Measurements from ENCODE around the gene TBX15. TPM values are rescaled to one million over a fixed set of nuclear protein-coding genes. Genes with fewer than 3 reads are reported as not detected.
"Not testable (repeated sequence)": the region's sequence is repeated elsewhere in the genome, so short reads cannot be mapped to it uniquely, and the experiment has no call there.

TBX15 gene
- total RNA-seq, 2 experiments from 2014 or later: not detected

- no peak for DNase-seq
- CTCF ChIA-PET: no interaction called here
- H3K36me3 Mint-ChIP-seq (ENCODE audit: low read depth): no peaks in the 10 kb centered on the region
- peaks cover 3% of the 10 kb centered on the region for H3K9me3 Mint-ChIP-seq
- POLR2A ChIA-PET: no interaction called here
- no peak overlapping the region for H3K27ac Mint-ChIP-seq
- H3K4me1 Mint-ChIP-seq: no peaks in the 10 kb centered on the region
- no peaks in the 10 kb centered on the region for H3K27me3 Mint-ChIP-seq
- H3K4me3 Mint-ChIP-seq: no peak overlapping the region
These were observed 54.9 kb downstream of the TBX15 start for GRCh38 chr1:118933051-118933781.

- Mint-ChIP-seq H3K27me3 (no peaks in the 10 kb centered on the region), H3K4me3 (no peak overlapping the region), H3K4me1 (no peaks in the 10 kb centered on the region), H3K27ac (no peak overlapping the region), H3K9me3 (peaks cover 3% of the 10 kb centered on the region), H3K36me3 (ENCODE audit: low read depth) (no peaks in the 10 kb centered on the region)
- ChIA-PET POLR2A (no interaction called here), CTCF (no interaction called here)
- DNase-seq: no peak
These were observed 56.3 kb downstream of the TBX15 start for GRCh38 chr1:118931876-118932275.

- CTCF ChIA-PET: no interaction called here
- no peak overlapping the region for H3K4me3 Mint-ChIP-seq
- H3K36me3 Mint-ChIP-seq (ENCODE audit: low read depth): no peaks in the 10 kb centered on the region
- H3K27ac Mint-ChIP-seq: no peak overlapping the region
- DNase-seq: no peak
- H3K27me3 Mint-ChIP-seq: no peaks in the 10 kb centered on the region
- H3K4me1 Mint-ChIP-seq: no peaks in the 10 kb centered on the region
- POLR2A ChIA-PET: no interaction called here
- peaks cover 3% of the 10 kb centered on the region for H3K9me3 Mint-ChIP-seq
These were observed 59.2 kb downstream of the TBX15 start for GRCh38 chr1:118928739-118929554.

DNA sequence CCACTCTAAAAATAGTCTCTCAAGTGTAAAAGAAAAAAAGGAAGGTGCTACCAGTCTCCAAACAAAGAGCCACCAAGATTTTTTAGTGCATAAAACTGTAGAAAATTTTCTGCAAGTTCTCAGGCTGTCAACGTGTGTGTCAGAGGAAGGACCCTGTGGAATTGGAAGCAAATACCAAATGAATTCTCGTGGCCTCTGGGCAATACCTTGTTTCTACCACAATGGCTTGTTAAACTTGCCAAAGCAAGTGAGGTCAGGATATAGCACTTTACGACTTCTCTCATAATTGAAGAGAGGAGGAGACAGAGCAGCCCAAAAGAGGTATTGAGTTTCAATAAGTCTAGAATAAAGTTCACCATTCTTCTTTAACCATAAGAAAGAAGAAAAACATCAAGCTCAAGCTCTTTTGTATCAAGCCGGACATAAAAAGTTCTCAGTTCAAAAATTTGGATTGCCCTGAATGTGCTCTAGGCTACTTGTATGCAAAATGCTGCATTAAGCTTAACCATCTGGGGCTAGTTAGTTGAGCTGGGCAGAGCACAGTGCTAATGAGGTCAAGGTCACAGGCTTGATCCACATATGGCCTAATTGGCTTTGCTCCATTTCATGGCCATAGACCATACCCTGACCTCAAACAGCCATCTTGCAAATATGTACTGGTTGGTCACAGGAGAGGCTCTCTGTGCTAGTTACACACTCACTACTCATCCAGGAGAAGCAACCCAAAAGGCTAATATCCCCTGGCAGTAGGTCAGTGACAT is 60.5 kb downstream of the TBX15 start:
- Mint-ChIP-seq H3K27ac (no peak overlapping the region), H3K9me3 (peaks cover 3% of the 10 kb centered on the region), H3K36me3 (ENCODE audit: low read depth) (no peaks in the 10 kb centered on the region), H3K4me1 (no peaks in the 10 kb centered on the region), H3K4me3 (no peak overlapping the region), H3K27me3 (no peaks in the 10 kb centered on the region)
- no peak for DNase-seq
- CTCF ChIA-PET: no interaction called here
- POLR2A ChIA-PET: no interaction called here

DNA sequence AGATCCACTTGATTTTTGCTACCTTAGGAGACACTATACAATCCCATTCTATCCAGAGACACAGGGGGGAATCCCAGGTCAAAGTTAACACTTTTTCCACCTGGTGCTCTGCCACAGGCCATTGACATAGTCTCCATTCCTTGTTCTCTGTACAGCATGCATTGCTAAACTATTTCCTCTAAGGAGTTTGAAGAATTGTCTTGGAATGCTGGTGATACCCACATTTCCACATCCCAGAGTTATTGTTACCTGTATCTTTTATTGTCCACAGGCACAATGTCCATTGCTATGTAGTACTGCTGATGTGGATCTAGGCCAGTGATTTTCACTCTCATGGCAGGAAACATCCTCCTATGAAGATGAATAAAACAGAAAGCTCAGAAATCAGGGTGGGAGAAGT is 61.9 kb downstream of the TBX15 start:
- Mint-ChIP-seq H3K27ac (no peak overlapping the region), H3K4me1 (no peaks in the 10 kb centered on the region), H3K27me3 (no peaks in the 10 kb centered on the region), H3K4me3 (no peak overlapping the region), H3K9me3 (peaks cover 3% of the 10 kb centered on the region), H3K36me3 (ENCODE audit: low read depth) (no peaks in the 10 kb centered on the region)
- no peak for DNase-seq
- CTCF ChIA-PET: no interaction called here
- POLR2A ChIA-PET: no interaction called here

GRCh38 chr1:118925651-118926050 is 62.5 kb downstream of the TBX15 start:
- no peaks in the 10 kb centered on the region for H3K27me3 Mint-ChIP-seq
- DNase-seq: no peak
- ChIA-PET POLR2A (no interaction called here), CTCF (no interaction called here)
- H3K4me1 Mint-ChIP-seq: no peaks in the 10 kb centered on the region
- H3K4me3 Mint-ChIP-seq: no peak overlapping the region
- H3K36me3 Mint-ChIP-seq (ENCODE audit: low read depth): no peaks in the 10 kb centered on the region
- H3K9me3 Mint-ChIP-seq: peaks cover 3% of the 10 kb centered on the region
- no peak overlapping the region for H3K27ac Mint-ChIP-seq

GRCh38 chr1:118923319-118923718 is 64.8 kb downstream of the TBX15 start:
- CTCF ChIA-PET: no interaction called here
- POLR2A ChIA-PET: no interaction called here

DNA sequence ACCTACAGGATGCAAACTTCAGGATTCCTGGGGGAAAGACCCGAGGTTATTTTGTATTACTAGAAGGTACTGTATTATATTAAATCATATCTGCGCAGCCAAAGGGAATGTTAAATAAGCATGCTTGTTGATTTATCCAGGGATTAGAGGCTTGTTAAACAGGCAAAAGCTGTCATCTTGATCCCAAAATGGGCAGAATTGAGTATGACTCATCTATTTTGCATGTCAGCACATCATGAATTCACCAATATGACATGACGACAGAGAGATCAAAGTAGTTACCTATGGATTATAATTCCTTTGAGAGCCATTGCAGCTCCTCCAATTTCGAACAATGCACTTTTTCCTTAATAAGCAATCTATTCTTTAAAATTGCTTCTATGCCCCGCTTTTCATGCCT is 66.1 kb downstream of the TBX15 start:
- Mint-ChIP-seq H3K27me3 (no peaks in the 10 kb centered on the region), H3K27ac (no peak overlapping the region), H3K36me3 (ENCODE audit: low read depth) (no peaks in the 10 kb centered on the region), H3K4me1 (no peaks in the 10 kb centered on the region), H3K4me3 (no peak overlapping the region), H3K9me3 (peaks cover 1% of the 10 kb centered on the region)
- POLR2A ChIA-PET: no interaction called here
- DNase-seq: no peak
- CTCF ChIA-PET: no interaction called here

More at GRCh38 chr1:118923319-118923718, 64.8 kb downstream of the TBX15 start:
- no peak overlapping the region for H3K4me3 Mint-ChIP-seq
- H3K36me3 Mint-ChIP-seq (ENCODE audit: low read depth): no peaks in the 10 kb centered on the region
- H3K27me3 Mint-ChIP-seq: no peaks in the 10 kb centered on the region
- no peaks in the 10 kb centered on the region for H3K4me1 Mint-ChIP-seq
- no peak overlapping the region for H3K27ac Mint-ChIP-seq
- no peak for DNase-seq
- H3K9me3 Mint-ChIP-seq: peaks cover 1% of the 10 kb centered on the region

DNA sequence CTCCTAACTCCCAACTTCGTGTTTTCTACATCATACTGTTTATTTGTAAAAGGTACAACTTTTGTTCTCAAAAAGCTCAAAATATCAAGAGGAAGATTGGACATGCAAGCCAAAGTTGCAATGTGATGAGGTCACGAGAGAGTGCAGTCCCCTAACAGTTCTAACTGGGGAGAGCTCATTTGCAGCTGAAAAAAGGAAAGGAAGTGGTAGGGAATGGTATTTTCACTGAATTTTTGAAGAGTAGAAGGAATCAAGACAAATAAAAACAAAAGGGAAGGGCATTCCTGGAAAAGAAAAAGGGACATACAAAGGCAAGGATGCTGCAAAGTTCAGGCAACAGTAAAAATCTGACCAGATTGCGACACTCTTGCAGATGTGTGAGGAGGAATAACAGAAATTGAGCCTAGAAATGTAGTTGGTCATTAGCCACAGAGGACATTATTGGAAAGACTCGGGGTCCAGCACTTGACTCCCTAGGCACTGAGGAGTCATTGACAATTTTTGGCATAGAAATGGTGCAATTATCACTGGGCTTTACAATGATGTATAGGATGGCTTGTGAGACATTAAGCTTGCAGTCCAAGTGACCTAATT is 67.9 kb downstream of the TBX15 start:
- H3K27ac Mint-ChIP-seq: no peak overlapping the region
- H3K9me3 Mint-ChIP-seq: peaks cover 4% of the 10 kb centered on the region
- no peak for DNase-seq
- POLR2A ChIA-PET: no interaction called here
- CTCF ChIA-PET: no interaction called here
- H3K4me3 Mint-ChIP-seq: no peak overlapping the region
- H3K27me3 Mint-ChIP-seq: no peaks in the 10 kb centered on the region
- H3K4me1 Mint-ChIP-seq: no peaks in the 10 kb centered on the region
- H3K36me3 Mint-ChIP-seq (ENCODE audit: low read depth): no peaks in the 10 kb centered on the region

- no peaks in the 10 kb centered on the region for H3K36me3 Mint-ChIP-seq (ENCODE audit: low read depth)
- no peaks in the 10 kb centered on the region for H3K27me3 Mint-ChIP-seq
- DNase-seq: no peak
- POLR2A ChIA-PET: no interaction called here
- H3K27ac Mint-ChIP-seq: no peak overlapping the region
- CTCF ChIA-PET: no interaction called here
- peaks cover 4% of the 10 kb centered on the region for H3K9me3 Mint-ChIP-seq
- H3K4me1 Mint-ChIP-seq: no peaks in the 10 kb centered on the region
- H3K4me3 Mint-ChIP-seq: no peak overlapping the region
These were observed 69.2 kb downstream of the TBX15 start for GRCh38 chr1:118918940-118919259.

GRCh38 chr1:118918230-118918939 is 69.8 kb downstream of the TBX15 start:
- ChIA-PET CTCF (no interaction called here), POLR2A (no interaction called here)
- H3K4me1 Mint-ChIP-seq: no peaks in the 10 kb centered on the region
- no peaks in the 10 kb centered on the region for H3K36me3 Mint-ChIP-seq (ENCODE audit: low read depth)
- H3K9me3 Mint-ChIP-seq: peaks cover 6% of the 10 kb centered on the region
- no peak for DNase-seq
- H3K27me3 Mint-ChIP-seq: no peaks in the 10 kb centered on the region
- no peak overlapping the region for H3K4me3 Mint-ChIP-seq
- no peak overlapping the region for H3K27ac Mint-ChIP-seq

DNA sequence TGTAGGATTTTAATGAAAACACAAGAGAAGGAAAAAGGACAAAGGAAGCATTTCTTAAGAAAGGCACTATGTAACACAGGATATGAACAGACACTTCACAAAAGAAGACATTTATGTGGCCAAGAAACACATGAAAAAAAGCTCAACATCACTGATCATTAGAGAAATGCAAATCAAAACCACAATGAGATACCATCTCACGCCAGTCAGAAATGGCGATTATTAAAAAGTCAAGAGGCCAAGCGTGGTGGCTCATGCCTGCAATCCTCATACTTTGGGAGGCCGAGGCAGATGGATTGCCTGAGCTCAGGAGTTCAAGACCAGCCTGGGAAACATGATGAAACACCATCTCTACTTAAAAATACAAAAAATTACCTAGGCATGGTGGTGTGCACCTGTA is 71.8 kb downstream of the TBX15 start:
- POLR2A ChIA-PET; CTCF ChIA-PET; H3K9me3 Mint-ChIP-seq; H3K27me3 Mint-ChIP-seq; H3K27ac Mint-ChIP-seq; H3K4me3 Mint-ChIP-seq; H3K4me1 Mint-ChIP-seq; H3K36me3 Mint-ChIP-seq (ENCODE audit: low read depth); DNase-seq: not testable (repeated sequence)
